ENCODE measurements around the gene SMG7.

DNA sequence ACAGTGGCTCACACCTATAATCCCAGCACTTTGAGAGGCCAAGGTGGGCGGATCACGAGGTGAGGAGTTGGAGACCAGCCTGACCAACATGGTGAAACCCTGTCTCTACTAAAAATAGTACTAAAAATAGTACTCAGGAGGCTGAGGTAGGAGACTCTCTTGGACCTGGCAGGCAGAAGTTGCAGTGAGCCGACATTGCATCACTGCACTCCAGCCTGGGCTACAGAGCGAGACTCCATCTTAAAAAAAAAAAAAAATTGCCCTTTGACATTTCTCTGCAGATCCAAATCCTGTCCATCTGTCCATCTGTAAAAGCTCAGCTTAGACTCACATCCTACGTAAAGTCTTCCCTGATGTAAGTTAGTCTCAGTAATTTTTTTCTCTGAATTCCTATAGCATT lies 124.2 kb downstream of the SMG7 start:
- no peak for TF ChIP-seq CTCF (IDR thresholded peaks at IDR 0.05; ENCODE audit: low read depth, low read length, poor library complexity, severe bottlenecking)
- TF ChIP-seq EZH2phosphoT487 (IDR thresholded peaks at IDR 0.05; ENCODE audit: borderline replicate concordance, low read length), result no peak
